ENCODE data around the gene RAB25. TPM values are rescaled to one million over a fixed set of nuclear protein-coding genes. Genes with fewer than 3 reads are reported as not detected.

RAB25 gene
- total and polyA plus RNA-seq, 2 of the 13 experiments (the other 11 are each of a cell fraction or from before 2014, with no cell fraction given) = 0.20 to 0.22 TPM

DNA sequence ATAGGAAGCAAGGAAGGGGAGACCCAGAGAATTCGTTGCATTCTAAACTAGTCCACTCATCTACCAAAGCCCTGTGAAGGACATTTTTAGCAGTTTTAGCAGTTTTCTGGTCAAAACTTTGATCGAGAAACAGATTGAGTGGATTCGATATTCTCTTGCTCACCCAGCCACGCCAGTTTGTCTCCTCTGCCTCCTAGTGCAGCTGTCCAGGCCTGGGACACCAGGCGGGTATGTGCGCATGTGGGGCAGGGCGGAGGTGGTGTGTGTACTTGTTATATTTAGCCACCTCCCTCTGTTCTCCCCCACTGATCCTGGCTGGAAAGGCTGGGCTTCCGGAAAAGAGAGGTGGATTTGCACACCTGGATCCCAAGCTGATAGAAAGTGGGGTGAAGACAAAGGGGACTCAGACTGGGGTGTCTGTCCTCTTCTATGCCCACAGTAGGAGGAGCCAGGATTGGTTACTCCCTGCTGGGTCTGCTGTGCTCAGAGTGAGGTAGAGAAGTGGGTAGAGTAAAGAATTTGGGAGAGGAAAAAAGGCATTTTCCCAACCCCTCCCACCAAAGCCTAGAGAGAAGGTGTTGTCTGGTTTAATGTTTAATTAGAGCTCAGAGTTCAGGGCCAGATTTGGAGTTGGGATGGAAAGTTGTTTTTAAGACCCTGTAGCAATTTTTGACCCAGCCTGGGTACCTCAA lies 57.4 kb downstream of the RAB25 start (continued):
- TF ChIP-seq, protein P1, sequence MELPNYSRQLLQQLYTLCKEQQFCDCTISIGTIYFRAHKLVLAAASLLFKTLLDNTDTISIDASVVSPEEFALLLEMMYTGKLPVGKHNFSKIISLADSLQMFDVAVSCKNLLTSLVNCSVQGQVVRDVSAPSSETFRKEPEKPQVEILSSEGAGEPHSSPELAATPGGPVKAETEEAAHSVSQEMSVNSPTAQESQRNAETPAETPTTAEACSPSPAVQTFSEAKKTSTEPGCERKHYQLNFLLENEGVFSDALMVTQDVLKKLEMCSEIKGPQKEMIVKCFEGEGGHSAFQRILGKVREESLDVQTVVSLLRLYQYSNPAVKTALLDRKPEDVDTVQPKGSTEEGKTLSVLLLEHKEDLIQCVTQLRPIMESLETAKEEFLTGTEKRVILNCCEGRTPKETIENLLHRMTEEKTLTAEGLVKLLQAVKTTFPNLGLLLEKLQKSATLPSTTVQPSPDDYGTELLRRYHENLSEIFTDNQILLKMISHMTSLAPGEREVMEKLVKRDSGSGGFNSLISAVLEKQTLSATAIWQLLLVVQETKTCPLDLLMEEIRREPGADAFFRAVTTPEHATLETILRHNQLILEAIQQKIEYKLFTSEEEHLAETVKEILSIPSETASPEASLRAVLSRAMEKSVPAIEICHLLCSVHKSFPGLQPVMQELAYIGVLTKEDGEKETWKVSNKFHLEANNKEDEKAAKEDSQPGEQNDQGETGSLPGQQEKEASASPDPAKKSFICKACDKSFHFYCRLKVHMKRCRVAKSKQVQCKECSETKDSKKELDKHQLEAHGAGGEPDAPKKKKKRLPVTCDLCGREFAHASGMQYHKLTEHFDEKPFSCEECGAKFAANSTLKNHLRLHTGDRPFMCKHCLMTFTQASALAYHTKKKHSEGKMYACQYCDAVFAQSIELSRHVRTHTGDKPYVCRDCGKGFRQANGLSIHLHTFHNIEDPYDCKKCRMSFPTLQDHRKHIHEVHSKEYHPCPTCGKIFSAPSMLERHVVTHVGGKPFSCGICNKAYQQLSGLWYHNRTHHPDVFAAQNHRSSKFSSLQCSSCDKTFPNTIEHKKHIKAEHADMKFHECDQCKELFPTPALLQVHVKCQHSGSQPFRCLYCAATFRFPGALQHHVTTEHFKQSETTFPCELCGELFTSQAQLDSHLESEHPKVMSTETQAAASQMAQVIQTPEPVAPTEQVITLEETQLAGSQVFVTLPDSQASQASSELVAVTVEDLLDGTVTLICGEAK (IDR thresholded peaks at IDR 0.05) = no peak
- TF ChIP-seq, protein P1 (CRISPR knock-in tag; IDR thresholded peaks at IDR 0.05) = no peak
- TF ChIP-seq GABPB1 (CRISPR knock-in tag; IDR thresholded peaks at IDR 0.05) (0 out of 2 replicates have a peak, but pooled peaks have one; percentile 28), SOX5 (CRISPR knock-in tag; IDR thresholded peaks at IDR 0.05; ENCODE audit: borderline replicate concordance) (peak; percentile 32; the same call in 1 of the 2 replicates), ZNF605 (CRISPR knock-in tag; IDR thresholded peaks at IDR 0.05) (peak; percentile 40; the same call in 1 of the 2 replicates), HNRNPUL1 (IDR thresholded peaks at IDR 0.05; ENCODE audit: low read depth, low read length) (no peak)
- TF ChIP-seq, protein P2, sequence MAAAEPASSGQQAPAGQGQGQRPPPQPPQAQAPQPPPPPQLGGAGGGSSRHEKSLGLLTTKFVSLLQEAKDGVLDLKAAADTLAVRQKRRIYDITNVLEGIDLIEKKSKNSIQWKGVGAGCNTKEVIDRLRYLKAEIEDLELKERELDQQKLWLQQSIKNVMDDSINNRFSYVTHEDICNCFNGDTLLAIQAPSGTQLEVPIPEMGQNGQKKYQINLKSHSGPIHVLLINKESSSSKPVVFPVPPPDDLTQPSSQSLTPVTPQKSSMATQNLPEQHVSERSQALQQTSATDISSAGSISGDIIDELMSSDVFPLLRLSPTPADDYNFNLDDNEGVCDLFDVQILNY (CRISPR knock-in tag; conservative IDR thresholded peaks at IDR 0.05) = no peak
- TF ChIP-seq, protein P3, sequence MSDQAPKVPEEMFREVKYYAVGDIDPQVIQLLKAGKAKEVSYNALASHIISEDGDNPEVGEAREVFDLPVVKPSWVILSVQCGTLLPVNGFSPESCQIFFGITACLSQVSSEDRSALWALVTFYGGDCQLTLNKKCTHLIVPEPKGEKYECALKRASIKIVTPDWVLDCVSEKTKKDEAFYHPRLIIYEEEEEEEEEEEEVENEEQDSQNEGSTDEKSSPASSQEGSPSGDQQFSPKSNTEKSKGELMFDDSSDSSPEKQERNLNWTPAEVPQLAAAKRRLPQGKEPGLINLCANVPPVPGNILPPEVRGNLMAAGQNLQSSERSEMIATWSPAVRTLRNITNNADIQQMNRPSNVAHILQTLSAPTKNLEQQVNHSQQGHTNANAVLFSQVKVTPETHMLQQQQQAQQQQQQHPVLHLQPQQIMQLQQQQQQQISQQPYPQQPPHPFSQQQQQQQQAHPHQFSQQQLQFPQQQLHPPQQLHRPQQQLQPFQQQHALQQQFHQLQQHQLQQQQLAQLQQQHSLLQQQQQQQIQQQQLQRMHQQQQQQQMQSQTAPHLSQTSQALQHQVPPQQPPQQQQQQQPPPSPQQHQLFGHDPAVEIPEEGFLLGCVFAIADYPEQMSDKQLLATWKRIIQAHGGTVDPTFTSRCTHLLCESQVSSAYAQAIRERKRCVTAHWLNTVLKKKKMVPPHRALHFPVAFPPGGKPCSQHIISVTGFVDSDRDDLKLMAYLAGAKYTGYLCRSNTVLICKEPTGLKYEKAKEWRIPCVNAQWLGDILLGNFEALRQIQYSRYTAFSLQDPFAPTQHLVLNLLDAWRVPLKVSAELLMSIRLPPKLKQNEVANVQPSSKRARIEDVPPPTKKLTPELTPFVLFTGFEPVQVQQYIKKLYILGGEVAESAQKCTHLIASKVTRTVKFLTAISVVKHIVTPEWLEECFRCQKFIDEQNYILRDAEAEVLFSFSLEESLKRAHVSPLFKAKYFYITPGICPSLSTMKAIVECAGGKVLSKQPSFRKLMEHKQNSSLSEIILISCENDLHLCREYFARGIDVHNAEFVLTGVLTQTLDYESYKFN (CRISPR knock-in tag; conservative IDR thresholded peaks at IDR 0.05) = peak; percentile 90
- TF ChIP-seq, protein P4, sequence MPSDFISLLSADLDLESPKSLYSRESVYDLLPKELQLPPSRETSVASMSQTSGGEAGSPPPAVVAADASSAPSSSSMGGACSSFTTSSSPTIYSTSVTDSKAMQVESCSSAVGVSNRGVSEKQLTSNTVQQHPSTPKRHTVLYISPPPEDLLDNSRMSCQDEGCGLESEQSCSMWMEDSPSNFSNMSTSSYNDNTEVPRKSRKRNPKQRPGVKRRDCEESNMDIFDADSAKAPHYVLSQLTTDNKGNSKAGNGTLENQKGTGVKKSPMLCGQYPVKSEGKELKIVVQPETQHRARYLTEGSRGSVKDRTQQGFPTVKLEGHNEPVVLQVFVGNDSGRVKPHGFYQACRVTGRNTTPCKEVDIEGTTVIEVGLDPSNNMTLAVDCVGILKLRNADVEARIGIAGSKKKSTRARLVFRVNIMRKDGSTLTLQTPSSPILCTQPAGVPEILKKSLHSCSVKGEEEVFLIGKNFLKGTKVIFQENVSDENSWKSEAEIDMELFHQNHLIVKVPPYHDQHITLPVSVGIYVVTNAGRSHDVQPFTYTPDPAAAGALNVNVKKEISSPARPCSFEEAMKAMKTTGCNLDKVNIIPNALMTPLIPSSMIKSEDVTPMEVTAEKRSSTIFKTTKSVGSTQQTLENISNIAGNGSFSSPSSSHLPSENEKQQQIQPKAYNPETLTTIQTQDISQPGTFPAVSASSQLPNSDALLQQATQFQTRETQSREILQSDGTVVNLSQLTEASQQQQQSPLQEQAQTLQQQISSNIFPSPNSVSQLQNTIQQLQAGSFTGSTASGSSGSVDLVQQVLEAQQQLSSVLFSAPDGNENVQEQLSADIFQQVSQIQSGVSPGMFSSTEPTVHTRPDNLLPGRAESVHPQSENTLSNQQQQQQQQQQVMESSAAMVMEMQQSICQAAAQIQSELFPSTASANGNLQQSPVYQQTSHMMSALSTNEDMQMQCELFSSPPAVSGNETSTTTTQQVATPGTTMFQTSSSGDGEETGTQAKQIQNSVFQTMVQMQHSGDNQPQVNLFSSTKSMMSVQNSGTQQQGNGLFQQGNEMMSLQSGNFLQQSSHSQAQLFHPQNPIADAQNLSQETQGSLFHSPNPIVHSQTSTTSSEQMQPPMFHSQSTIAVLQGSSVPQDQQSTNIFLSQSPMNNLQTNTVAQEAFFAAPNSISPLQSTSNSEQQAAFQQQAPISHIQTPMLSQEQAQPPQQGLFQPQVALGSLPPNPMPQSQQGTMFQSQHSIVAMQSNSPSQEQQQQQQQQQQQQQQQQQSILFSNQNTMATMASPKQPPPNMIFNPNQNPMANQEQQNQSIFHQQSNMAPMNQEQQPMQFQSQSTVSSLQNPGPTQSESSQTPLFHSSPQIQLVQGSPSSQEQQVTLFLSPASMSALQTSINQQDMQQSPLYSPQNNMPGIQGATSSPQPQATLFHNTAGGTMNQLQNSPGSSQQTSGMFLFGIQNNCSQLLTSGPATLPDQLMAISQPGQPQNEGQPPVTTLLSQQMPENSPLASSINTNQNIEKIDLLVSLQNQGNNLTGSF (CRISPR knock-in tag; IDR thresholded peaks at IDR 0.05) = no peak
